Uterine smooth muscle cell (primary cell): ENCODE data around the gene SLC12A8. TPM values are rescaled to one million over a fixed set of nuclear protein-coding genes. Genes with fewer than 3 reads are reported as not detected.

Experiments used
- total RNA-seq: library from RNA; depleted of rRNA; stranded (reverse); fragments of >200 nt; gene quantifications from 2 replicates; pipeline ENCODE4 v1.2.3, GENCODE V29; 2014

SLC12A8 gene, protein sequence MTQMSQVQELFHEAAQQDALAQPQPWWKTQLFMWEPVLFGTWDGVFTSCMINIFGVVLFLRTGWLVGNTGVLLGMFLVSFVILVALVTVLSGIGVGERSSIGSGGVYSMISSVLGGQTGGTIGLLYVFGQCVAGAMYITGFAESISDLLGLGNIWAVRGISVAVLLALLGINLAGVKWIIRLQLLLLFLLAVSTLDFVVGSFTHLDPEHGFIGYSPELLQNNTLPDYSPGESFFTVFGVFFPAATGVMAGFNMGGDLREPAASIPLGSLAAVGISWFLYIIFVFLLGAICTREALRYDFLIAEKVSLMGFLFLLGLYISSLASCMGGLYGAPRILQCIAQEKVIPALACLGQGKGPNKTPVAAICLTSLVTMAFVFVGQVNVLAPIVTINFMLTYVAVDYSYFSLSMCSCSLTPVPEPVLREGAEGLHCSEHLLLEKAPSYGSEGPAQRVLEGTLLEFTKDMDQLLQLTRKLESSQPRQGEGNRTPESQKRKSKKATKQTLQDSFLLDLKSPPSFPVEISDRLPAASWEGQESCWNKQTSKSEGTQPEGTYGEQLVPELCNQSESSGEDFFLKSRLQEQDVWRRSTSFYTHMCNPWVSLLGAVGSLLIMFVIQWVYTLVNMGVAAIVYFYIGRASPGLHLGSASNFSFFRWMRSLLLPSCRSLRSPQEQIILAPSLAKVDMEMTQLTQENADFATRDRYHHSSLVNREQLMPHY
- total RNA-seq: 3.2 and 6.9 TPM in 2 replicates

DNA sequence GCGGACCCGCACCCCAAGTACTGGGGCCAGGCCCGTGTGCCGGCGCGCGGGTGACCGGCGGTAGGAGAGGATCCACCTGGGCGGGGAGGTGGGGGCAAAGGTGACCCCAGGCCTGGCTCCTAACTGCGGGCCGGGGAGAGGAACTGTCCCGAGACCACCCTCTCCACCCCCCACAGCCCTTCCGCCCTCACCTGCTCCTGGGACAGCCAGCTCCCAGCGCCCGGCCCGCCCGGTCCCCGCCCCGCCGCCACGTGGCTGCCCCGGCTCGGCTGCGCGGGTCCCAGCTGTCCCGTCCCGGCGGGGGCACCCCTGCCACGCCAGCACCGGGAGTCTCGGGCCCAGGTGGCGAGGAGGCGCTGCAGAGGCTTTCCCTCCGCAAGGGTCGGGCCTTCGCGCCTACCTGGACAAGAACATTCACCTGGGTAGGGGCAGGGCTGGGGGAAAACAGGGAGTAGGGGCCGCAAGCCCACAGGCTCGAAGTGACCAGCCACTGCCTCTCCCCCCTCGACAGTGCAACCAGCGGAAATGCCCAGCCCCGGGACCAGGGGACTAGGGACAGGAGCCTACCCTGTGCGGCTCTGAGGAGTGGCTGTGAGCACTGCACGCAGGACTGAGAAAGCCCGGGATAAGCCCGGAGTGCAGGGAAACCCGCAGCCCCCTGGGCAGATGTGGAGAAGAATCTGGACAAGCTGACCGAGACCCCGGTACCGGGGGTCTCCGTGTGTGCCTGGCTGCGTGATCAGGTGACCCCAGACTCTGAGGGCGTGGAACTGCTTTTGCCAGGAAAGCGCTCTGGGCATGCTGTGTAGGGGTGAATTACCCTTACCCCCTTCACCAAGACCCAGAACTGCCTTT lies at the start of gene SLC12A8:
Gene SLC12A8 (minus strand): TSS at position 240 of the 855 bp plus-strand sequence. CDS start 1,399 bp downstream, outside the sequence.

DNA sequence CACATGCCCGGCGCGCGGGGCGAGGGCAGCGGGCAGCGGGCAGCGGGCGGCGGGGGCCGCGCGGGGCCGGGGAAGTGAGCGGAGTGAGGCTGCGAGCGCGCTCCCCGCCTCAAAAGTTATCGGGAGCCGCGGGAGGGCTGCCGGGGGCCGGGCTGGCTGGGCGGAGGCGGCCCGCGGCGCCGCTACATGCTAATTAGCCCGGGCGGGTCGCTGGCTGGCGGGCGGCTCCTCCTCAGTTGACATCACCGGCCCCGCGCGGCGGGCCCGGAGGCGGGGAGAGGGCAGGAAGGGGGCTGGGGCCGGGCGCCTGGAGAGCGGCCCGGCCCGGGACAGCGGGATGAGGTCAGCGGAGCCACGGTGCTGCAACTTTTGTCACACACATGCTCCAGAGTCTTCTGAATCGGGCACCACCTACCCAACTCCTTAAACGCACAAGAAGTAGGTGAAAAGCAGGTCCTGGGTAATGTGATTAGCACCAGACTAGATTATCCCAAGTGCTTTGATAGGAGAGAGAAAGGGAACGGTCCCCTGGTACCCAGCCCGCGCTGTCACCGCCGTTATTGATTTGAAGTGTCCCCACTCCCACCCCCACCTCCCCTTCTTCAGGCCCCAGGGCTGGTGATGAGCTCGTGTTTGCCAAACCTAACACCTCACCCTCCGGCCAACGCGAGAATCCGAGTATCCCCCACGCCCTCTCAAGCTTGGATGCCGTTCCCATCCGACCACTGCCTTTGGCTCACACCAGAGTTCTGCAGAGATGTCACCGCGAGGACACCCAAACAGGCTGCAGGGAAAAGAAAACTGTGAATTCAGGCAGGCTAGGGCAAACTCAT lies 156.4 kb downstream of the SLC12A8 start, which contains the start of gene HEG1:
Gene HEG1 (minus strand): TSS at position 85 of the 833 bp plus-strand sequence. CDS start 107 bp downstream, outside the sequence.

Other genes with a start within 250 kb of the SLC12A8 start
- gene HEG1, start 156.8 kb downstream of the SLC12A8 start, total RNA-seq: 32.6 and 55.2 TPM in 2 replicates
- gene ZNF148, start 162.6 kb upstream of the SLC12A8 start, total RNA-seq: 33.9 and 42.4 TPM in 2 replicates